Neural cell (in vitro differentiated cells): Measurements from ENCODE around the gene EVL. TPM values are rescaled to one million over a fixed set of nuclear protein-coding genes. Genes with fewer than 3 reads are reported as not detected.

Experiments
- H2AFZ ChIP-seq: fragments of 200-600, 300-800 bp; sonication (generic), shearing (Covaris generic); 2 replicates; pipeline ENCODE4 v1.6.0; 2014; ENCODE audit warnings: low read depth, mild to moderate bottlenecking, antibody characterized with exemption, low read length, moderate library complexity
- H3F3A ChIP-seq: fragments of 200-600 bp; shearing (Covaris generic); 2 replicates; pipeline ENCODE4 v1.6.1; 2016; ENCODE audit warnings: mild to moderate bottlenecking, moderate library complexity, mixed read lengths, antibody characterized with exemption, low read length; ENCODE audit not compliant: insufficient read depth, poor library complexity, severe bottlenecking
- H3K27ac ChIP-seq: fragments of 200-600, 300-800 bp; sonication (generic), shearing (Covaris generic); 2 replicates; pipeline ENCODE4 v1.5.1; 2014; ENCODE audit warnings: mild to moderate bottlenecking, low read length, moderate library complexity
- H3K27me3 ChIP-seq: fragments of 300-800, 200-600 bp; sonication (generic), shearing (Covaris generic); 2 replicates; pipeline ENCODE4 v1.6.0; 2014; ENCODE audit warnings: mild to moderate bottlenecking, low read depth, low read length, moderate library complexity; ENCODE audit not compliant: insufficient read depth
- H3K36me3 ChIP-seq: fragments of 300-800, 200-600 bp; sonication (generic), shearing (Covaris generic); 2 replicates; pipeline ENCODE4 v1.5.1; 2014; ENCODE audit warnings: mild to moderate bottlenecking, antibody characterized with exemption, low read length, moderate library complexity; ENCODE audit not compliant: insufficient read depth
- H3K4me2 ChIP-seq: fragments of 300-800, 200-600 bp; sonication (generic), shearing (Covaris generic); 2 replicates; pipeline ENCODE4 v1.6.0; 2014; ENCODE audit warnings: mild to moderate bottlenecking, low read length
- H3K4me3 ChIP-seq: fragments of 300-800, 200-600 bp; sonication (generic), shearing (Covaris generic); 2 replicates; pipeline ENCODE4 v1.5.1; 2014; ENCODE audit warnings: mild to moderate bottlenecking, low read length, moderate library complexity
- H3K79me2 ChIP-seq: fragments of 200-600 bp; shearing (Covaris generic); replicated peaks from 2 replicates; pipeline ENCODE4 v1.6.0; 2014; ENCODE audit warnings: mild to moderate bottlenecking, low read length, moderate library complexity; ENCODE audit not compliant: insufficient read depth
- H3K9ac ChIP-seq: fragments of 300-800, 200-600 bp; sonication (generic), shearing (Covaris generic); 2 replicates; pipeline ENCODE4 v1.6.1; 2016; ENCODE audit warnings: mild to moderate bottlenecking, low read length, mixed read lengths
- H3K9me2 ChIP-seq: fragments of 200-600 bp; shearing (Covaris generic); 2 replicates; pipeline ENCODE4 v1.6.1; 2016; ENCODE audit warnings: mild to moderate bottlenecking, low read length, mixed read lengths; ENCODE audit not compliant: insufficient read depth
- H3K9me3 ChIP-seq: fragments of 200-600, 300-800 bp; sonication (generic), shearing (Covaris generic); 2 replicates; pipeline ENCODE4 v1.6.1; 2016; ENCODE audit warnings: mild to moderate bottlenecking, mixed run types, low read length, moderate library complexity, mixed read lengths
- H4K20me1 ChIP-seq: fragments of 200-600 bp; shearing (Covaris generic); 2 replicates; pipeline ENCODE4 v1.6.1; 2016; ENCODE audit warnings: mild to moderate bottlenecking, mixed run types; ENCODE audit not compliant: insufficient read depth
- EP300 ChIP-seq: fragments of 450-650 bp; conservative IDR thresholded peaks from 2 replicates; pipeline ENCODE4 v1.6.1; 2014; ENCODE audit warnings: antibody characterized with exemption, mild to moderate bottlenecking, moderate library complexity; ENCODE audit not compliant: poor library complexity, severe bottlenecking
- EZH2 ChIP-seq: fragments of 200-600, 300-800 bp; shearing (Covaris generic), sonication (generic); IDR thresholded peaks from 2 replicates; pipeline ENCODE4 v1.6.1; 2014; ENCODE audit warnings: antibody characterized with exemption, low read length, borderline replicate concordance, mild to moderate bottlenecking; ENCODE audit not compliant: insufficient read depth, poor library complexity, severe bottlenecking
- MXI1 ChIP-seq: fragments of 450-650 bp; conservative IDR thresholded peaks from 2 replicates; pipeline ENCODE4 v1.6.1; 2014; ENCODE audit warnings: antibody characterized with exemption, mild to moderate bottlenecking; ENCODE audit not compliant: poor library complexity, severe bottlenecking
- POLR2AphosphoS5 ChIP-seq: IDR thresholded peaks from 2 replicates; pipeline ENCODE4 v1.6.1; 2012
- RAD21 ChIP-seq: fragments of 450-650 bp; conservative IDR thresholded peaks from 2 replicates; pipeline ENCODE4 v1.6.1; 2014; ENCODE audit warnings: antibody characterized with exemption, mild to moderate bottlenecking, moderate library complexity
- SMC3 ChIP-seq: fragments of 450-650 bp; conservative IDR thresholded peaks from 2 replicates; pipeline ENCODE4 v1.6.1; 2014; ENCODE audit warnings: antibody characterized with exemption, mild to moderate bottlenecking, moderate library complexity; ENCODE audit not compliant: poor library complexity
- TAF1 ChIP-seq: IDR thresholded peaks from 2 replicates; pipeline ENCODE4 v1.6.1; 2012; ENCODE audit warnings: low read depth
- polyA plus RNA-seq: library from polyadenylated mRNA; depleted of rRNA; stranded (reverse); fragments of >200 nt; gene quantifications from 2 replicates; pipeline ENCODE4 v1.2.3, GENCODE V29; 2014
- TF ChIP-seq, protein P1 (sequence below): IDR thresholded peaks from 2 replicates; pipeline ENCODE4 v1.6.1; 2012; ENCODE audit warnings: borderline replicate concordance
- TF ChIP-seq, protein P2 (sequence below): fragments of 450-650 bp; IDR thresholded peaks from 2 replicates; pipeline ENCODE4 v1.5.1; 2014; ENCODE audit warnings: antibody characterized with exemption, mild to moderate bottlenecking, moderate library complexity; ENCODE audit not compliant: poor library complexity, severe bottlenecking

EVL gene
- polyA plus RNA-seq, 1 donor from 2014 or later, result 387 TPM

DNA sequence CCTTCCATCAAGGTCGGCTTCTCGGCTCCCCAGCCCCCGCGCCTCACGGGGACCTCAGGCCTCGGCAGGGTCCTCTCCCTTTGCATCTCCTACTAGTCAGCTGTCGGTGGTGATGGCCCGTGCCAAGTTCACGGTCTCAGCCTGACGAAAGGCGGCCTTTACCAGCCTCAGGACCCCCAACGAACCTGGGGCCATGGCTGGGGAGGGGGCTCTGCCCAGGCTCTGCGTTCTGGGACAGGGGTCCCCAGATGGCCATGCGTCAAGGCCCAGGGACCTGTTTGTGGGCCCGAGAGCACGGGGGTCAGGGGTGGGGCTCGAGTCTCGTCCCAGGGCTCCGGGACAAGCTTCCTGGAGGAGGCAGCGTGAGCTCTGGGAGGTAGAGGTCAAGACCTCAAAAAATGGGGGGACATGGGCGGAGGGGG, 127.0 kb downstream of the EVL start:
- TF ChIP-seq SMC3, result no peak
- TF ChIP-seq EZH2, result no peak
- TF ChIP-seq RAD21, result no peak
- TF ChIP-seq MXI1, result no peak
- TF ChIP-seq EP300, result no peak
- no peak for TF ChIP-seq POLR2AphosphoS5
- TF ChIP-seq, protein P1, sequence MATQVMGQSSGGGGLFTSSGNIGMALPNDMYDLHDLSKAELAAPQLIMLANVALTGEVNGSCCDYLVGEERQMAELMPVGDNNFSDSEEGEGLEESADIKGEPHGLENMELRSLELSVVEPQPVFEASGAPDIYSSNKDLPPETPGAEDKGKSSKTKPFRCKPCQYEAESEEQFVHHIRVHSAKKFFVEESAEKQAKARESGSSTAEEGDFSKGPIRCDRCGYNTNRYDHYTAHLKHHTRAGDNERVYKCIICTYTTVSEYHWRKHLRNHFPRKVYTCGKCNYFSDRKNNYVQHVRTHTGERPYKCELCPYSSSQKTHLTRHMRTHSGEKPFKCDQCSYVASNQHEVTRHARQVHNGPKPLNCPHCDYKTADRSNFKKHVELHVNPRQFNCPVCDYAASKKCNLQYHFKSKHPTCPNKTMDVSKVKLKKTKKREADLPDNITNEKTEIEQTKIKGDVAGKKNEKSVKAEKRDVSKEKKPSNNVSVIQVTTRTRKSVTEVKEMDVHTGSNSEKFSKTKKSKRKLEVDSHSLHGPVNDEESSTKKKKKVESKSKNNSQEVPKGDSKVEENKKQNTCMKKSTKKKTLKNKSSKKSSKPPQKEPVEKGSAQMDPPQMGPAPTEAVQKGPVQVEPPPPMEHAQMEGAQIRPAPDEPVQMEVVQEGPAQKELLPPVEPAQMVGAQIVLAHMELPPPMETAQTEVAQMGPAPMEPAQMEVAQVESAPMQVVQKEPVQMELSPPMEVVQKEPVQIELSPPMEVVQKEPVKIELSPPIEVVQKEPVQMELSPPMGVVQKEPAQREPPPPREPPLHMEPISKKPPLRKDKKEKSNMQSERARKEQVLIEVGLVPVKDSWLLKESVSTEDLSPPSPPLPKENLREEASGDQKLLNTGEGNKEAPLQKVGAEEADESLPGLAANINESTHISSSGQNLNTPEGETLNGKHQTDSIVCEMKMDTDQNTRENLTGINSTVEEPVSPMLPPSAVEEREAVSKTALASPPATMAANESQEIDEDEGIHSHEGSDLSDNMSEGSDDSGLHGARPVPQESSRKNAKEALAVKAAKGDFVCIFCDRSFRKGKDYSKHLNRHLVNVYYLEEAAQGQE, result no peak
- no peak for TF ChIP-seq TAF1
- TF ChIP-seq, protein P2, sequence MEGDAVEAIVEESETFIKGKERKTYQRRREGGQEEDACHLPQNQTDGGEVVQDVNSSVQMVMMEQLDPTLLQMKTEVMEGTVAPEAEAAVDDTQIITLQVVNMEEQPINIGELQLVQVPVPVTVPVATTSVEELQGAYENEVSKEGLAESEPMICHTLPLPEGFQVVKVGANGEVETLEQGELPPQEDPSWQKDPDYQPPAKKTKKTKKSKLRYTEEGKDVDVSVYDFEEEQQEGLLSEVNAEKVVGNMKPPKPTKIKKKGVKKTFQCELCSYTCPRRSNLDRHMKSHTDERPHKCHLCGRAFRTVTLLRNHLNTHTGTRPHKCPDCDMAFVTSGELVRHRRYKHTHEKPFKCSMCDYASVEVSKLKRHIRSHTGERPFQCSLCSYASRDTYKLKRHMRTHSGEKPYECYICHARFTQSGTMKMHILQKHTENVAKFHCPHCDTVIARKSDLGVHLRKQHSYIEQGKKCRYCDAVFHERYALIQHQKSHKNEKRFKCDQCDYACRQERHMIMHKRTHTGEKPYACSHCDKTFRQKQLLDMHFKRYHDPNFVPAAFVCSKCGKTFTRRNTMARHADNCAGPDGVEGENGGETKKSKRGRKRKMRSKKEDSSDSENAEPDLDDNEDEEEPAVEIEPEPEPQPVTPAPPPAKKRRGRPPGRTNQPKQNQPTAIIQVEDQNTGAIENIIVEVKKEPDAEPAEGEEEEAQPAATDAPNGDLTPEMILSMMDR, result no peak

DNA sequence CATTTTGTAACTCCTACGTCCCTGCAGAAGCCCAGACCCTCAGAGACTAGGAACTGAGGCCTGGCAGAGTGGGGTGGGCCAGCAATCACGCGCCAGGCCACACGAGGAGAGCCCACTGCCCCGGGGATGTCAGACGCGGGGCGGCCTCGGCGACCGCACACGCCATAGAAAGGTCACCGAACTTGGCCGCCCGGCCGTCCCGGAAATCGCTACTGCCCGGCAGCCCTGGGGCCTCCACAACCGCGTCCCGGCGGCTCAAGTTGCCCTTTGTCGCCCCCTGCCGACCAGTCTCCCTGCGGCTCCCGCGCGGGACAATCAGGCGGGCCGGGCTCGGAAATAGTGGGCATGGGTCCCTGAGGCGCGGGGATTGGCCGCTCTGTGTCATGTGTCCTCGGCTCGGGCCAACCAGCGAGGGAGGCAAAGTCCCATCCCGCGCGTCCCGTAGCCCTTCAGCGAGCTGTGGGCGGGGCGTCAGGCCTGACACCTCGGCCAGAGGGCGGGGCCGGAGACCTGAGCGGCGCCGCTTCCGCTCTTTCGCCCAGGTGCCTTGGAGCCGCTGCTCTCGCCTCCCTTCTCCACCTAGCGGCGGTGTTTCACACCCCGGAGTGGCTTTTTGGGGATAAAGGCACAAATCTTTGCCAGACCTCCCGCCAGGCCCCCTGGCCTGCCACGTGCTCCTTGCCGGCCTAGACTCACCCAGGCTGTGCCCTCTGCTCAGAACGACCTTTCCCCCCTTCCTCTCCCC, 127.6 kb downstream of the EVL start:
- Histone ChIP-seq H3F3A (no peaks in the 10 kb centered on the region), H3K36me3 (no peaks in the 10 kb centered on the region), H4K20me1 (no peaks in the 10 kb centered on the region), H3K9me3 (no peaks in the 10 kb centered on the region), H3K9me2 (no peaks in the 10 kb centered on the region), H3K79me2 (no peaks in the 10 kb centered on the region), H3K4me3 (peak overlapping the region; percentile 66), H3K4me2 (peak overlapping the region; percentile 24), H3K27ac (peak overlapping the region; percentile 24), H2AFZ (peak overlapping the region; percentile 89), H3K27me3 (no peaks in the 10 kb centered on the region), H3K9ac (peak overlapping the region; percentile 56)
- TF ChIP-seq, protein P1, result no peak
- no peak for TF ChIP-seq EP300
- no peak for TF ChIP-seq TAF1
- TF ChIP-seq, protein P2, result peak; percentile 98
- TF ChIP-seq EZH2, result no peak
- TF ChIP-seq MXI1, result peak; percentile 67
- peak; percentile 85 for TF ChIP-seq SMC3
- TF ChIP-seq RAD21, result peak; percentile 88
- TF ChIP-seq POLR2AphosphoS5, result peak; percentile 52

More for the DNA sequence above, 127.0 kb downstream of the EVL start:
- H3K9me2 ChIP-seq, result no peaks in the 10 kb centered on the region
- H3F3A ChIP-seq, result no peaks in the 10 kb centered on the region
- H3K36me3 ChIP-seq, result no peaks in the 10 kb centered on the region
- H3K9ac ChIP-seq, result peak overlapping the region; percentile 56
- no peak overlapping the region for H2AFZ ChIP-seq
- H3K27me3 ChIP-seq, result no peaks in the 10 kb centered on the region
- H3K4me2 ChIP-seq, result peak overlapping the region; percentile 19
- no peaks in the 10 kb centered on the region for H3K79me2 ChIP-seq
- H3K9me3 ChIP-seq, result no peaks in the 10 kb centered on the region
- H4K20me1 ChIP-seq, result no peaks in the 10 kb centered on the region
- peak overlapping the region; percentile 66 for H3K4me3 ChIP-seq
- peak overlapping the region; percentile 16 for H3K27ac ChIP-seq
